H1 (cell line): ENCODE measurements around the gene LSG1. TPM values are rescaled to one million over a fixed set of nuclear protein-coding genes. Genes with fewer than 3 reads are reported as not detected.

ENCODE experiments used
- CTCF ChIA-PET: fragments of 300-600 bp; sonication (Branson Sonifier 250); formaldehyde crosslinking; loops from one replicate; lab custom pipeline; 2021; ENCODE audit not compliant: partially characterized antibody; lab: Charles Lee
- POLR2A ChIA-PET: fragments of 300-600 bp; sonication (Branson Sonifier 250); formaldehyde crosslinking; loops from one replicate; lab custom pipeline; 2021; ENCODE audit warnings: inconsistent platforms; ENCODE audit not compliant: partially characterized antibody; lab: Charles Lee
- DNase-seq, 2 experiments: peaks; one replicate each; pipeline versions ENCODE4 v3.0.0 to v3.0.0-alpha.2; 2010 to 2022; ENCODE audit warnings: low spot score in 2 of 2, low read depth in 1 of 2, mixed read lengths in 1 of 2
- FAIRE-seq: peaks from 2 replicates; lab custom pipeline; 2011; peaks lifted over from hg19 to GRCh38; lab: Jason Lieb, UNC
- H2AFZ ChIP-seq: 2 replicates; pipeline ENCODE4 v1.8.1; 2012; ENCODE audit warnings: low read length, inconsistent platforms
- H2AK5ac ChIP-seq: 2 replicates; pipeline ENCODE4 v1.6.1; 2013; ENCODE audit warnings: low read depth, low read length
- H2BK120ac ChIP-seq: replicated peaks from 2 replicates; pipeline ENCODE3; 2013; ENCODE audit warnings: low read depth, low read length, inconsistent platforms
- H2BK12ac ChIP-seq: 2 replicates; pipeline ENCODE4 v1.6.1; 2013; ENCODE audit warnings: low read depth, low read length
- H2BK15ac ChIP-seq: 2 replicates; pipeline ENCODE4 v1.6.1; 2013; ENCODE audit warnings: low read length
- H2BK20ac ChIP-seq: 2 replicates; pipeline ENCODE4 v1.6.1; 2013; ENCODE audit warnings: low read length
- H2BK5ac ChIP-seq: 2 replicates; pipeline ENCODE4 v1.6.1; 2013; ENCODE audit warnings: low read depth, low read length
- H3K14ac ChIP-seq: 2 replicates; pipeline ENCODE4 v1.6.1; 2013; ENCODE audit warnings: inconsistent platforms; ENCODE audit not compliant: insufficient read length
- H3K18ac ChIP-seq: 2 replicates; pipeline ENCODE4 v1.6.1; 2013; ENCODE audit warnings: low read length; ENCODE audit errors: extremely low read depth
- H3K23ac ChIP-seq: 2 replicates; pipeline ENCODE4 v1.6.1; 2013; ENCODE audit warnings: inconsistent platforms; ENCODE audit not compliant: insufficient read length
- H3K23me2 ChIP-seq: 2 replicates; pipeline ENCODE4 v1.6.1; 2013; ENCODE audit warnings: low read depth, low read length
- H3K27ac ChIP-seq: 2 replicates; pipeline ENCODE4 v1.6.1; 2011; ENCODE audit warnings: low read depth, low read length, inconsistent platforms
- H3K27me3 ChIP-seq, 4 experiments: replicated peaks in 1 of 4; 1 replicate in 1 of 4; 2 replicates in 3 of 4; pipeline versions ENCODE4 v1.6.1 to v1.8.1; 2011 to 2013; ENCODE audit warnings: low read length in 3 of 4, mild to moderate bottlenecking in 3 of 4, inconsistent platforms in 2 of 4, mixed read lengths in 2 of 4, moderate library complexity in 1 of 4; ENCODE audit not compliant: control insufficient read depth in 3 of 4, insufficient read depth in 3 of 4; ENCODE audit errors: extremely low read depth in 1 of 4
- H3K36me3 ChIP-seq, 4 experiments: 2 replicates each; pipeline versions ENCODE4 v1.6.1 to v1.8.1; 2011 to 2013; ENCODE audit warnings: mild to moderate bottlenecking in 4 of 4, low read length in 3 of 4, moderate library complexity in 2 of 4, control low read depth in 1 of 4, inconsistent platforms in 1 of 4; ENCODE audit not compliant: insufficient read depth in 4 of 4, control insufficient read depth in 2 of 4
- H3K4ac ChIP-seq: replicated peaks from 2 replicates; pipeline ENCODE3; 2013; ENCODE audit warnings: low read length, low read depth, mixed read lengths, inconsistent platforms; ENCODE audit not compliant: insufficient read length
- H3K4me1 ChIP-seq, 4 experiments: replicated peaks in 1 of 4; 1 replicate in 1 of 4; 2 replicates in 3 of 4; pipeline versions ENCODE4 v1.6.1 to v1.8.1; 2011 to 2013; ENCODE audit warnings: low read length in 3 of 4, inconsistent platforms in 2 of 4, mixed read lengths in 1 of 4; ENCODE audit not compliant: insufficient read depth in 4 of 4, control insufficient read depth in 3 of 4
- H3K4me2 ChIP-seq, 2 experiments: 2 replicates each; pipeline versions ENCODE4 v1.6.1 to v1.8.1; 2011 to 2013; ENCODE audit warnings: low read depth in 2 of 2, low read length in 2 of 2, control low read depth in 1 of 2, inconsistent platforms in 1 of 2, mild to moderate bottlenecking in 1 of 2; ENCODE audit not compliant: insufficient read depth in 1 of 2
- H3K4me3 ChIP-seq, 4 experiments: fragments of 200-600, 300-600 bp in 1 of 4; sonication (generic), shearing (Covaris generic), sonication (Bioruptor Twin) in 1 of 4; 2 replicates each; pipeline versions ENCODE4 v1.5.1 to v1.8.1; 2011 to 2016; ENCODE audit warnings: low read length in 4 of 4, low read depth in 3 of 4, control low read depth in 2 of 4, inconsistent platforms in 2 of 4, mild to moderate bottlenecking in 2 of 4, mixed read lengths in 1 of 4, moderate library complexity in 1 of 4; ENCODE audit not compliant: insufficient read depth in 2 of 4; ENCODE audit errors: extremely low read depth in 1 of 4
- H3K56ac ChIP-seq: replicated peaks from 2 replicates; pipeline ENCODE3; 2013; ENCODE audit warnings: low read depth, mild to moderate bottlenecking, mixed read lengths, low read length, inconsistent platforms; ENCODE audit not compliant: insufficient read length
- H3K79me1 ChIP-seq: 2 replicates; pipeline ENCODE4 v1.6.1; 2013; ENCODE audit warnings: low read depth, low read length, control low read depth
- H3K79me2 ChIP-seq, 2 experiments: 2 replicates each; pipeline versions ENCODE4 v1.6.1 to v1.8.1; 2012 to 2013; ENCODE audit warnings: low read length in 2 of 2, mild to moderate bottlenecking in 2 of 2, inconsistent platforms in 1 of 2; ENCODE audit not compliant: insufficient read depth in 2 of 2, control insufficient read depth in 1 of 2
- H3K9ac ChIP-seq, 4 experiments: replicated peaks in 1 of 4; 1 replicate in 1 of 4; 2 replicates in 3 of 4; pipeline versions ENCODE4 v1.6.1 to v1.8.1; 2011 to 2013; ENCODE audit warnings: low read depth in 3 of 4, low read length in 3 of 4, control low read depth in 2 of 4, mild to moderate bottlenecking in 2 of 4, moderate library complexity in 2 of 4, inconsistent platforms in 1 of 4; ENCODE audit errors: extremely low read depth in 1 of 4
- H3K9me3 ChIP-seq, 2 experiments: 2 replicates each; pipeline versions ENCODE4 v1.6.1 to v1.8.1; 2012 to 2013; ENCODE audit warnings: mild to moderate bottlenecking in 2 of 2, moderate library complexity in 2 of 2, control low read depth in 1 of 2, inconsistent platforms in 1 of 2, low read depth in 1 of 2, low read length in 1 of 2, mixed read lengths in 1 of 2; ENCODE audit not compliant: insufficient read depth in 2 of 2
- H4K20me1 ChIP-seq, 2 experiments: replicated peaks in 1 of 2; 2 replicates each; pipeline versions ENCODE3 to v1.8.1; 2011 to 2013; ENCODE audit warnings: inconsistent platforms in 2 of 2, low read length in 2 of 2, mild to moderate bottlenecking in 1 of 2; ENCODE audit not compliant: insufficient read depth in 2 of 2, control insufficient read depth in 1 of 2
- H4K5ac ChIP-seq: 2 replicates; pipeline ENCODE4 v1.6.1; 2013; ENCODE audit warnings: low read length, low read depth, mixed read lengths, inconsistent platforms; ENCODE audit not compliant: insufficient read length
- H4K8ac ChIP-seq: 2 replicates; pipeline ENCODE4 v1.8.0; 2013; ENCODE audit warnings: mild to moderate bottlenecking, moderate library complexity, low read length, inconsistent platforms; ENCODE audit not compliant: insufficient read depth; ENCODE audit errors: extremely low read depth
- H4K91ac ChIP-seq: replicated peaks from 2 replicates; pipeline ENCODE3; 2013; ENCODE audit warnings: low read length, mixed read lengths, inconsistent platforms; ENCODE audit not compliant: insufficient read length
- EZH2 ChIP-seq: fragments of 200-600 bp; sonication (generic); IDR thresholded peaks from 2 replicates; pipeline ENCODE4 v1.7.1; 2012; ENCODE audit warnings: low read depth, mild to moderate bottlenecking, moderate library complexity, low read length, inconsistent platforms; ENCODE audit not compliant: severe bottlenecking
- KDM5A ChIP-seq: fragments of 200-600 bp; IDR thresholded peaks from 2 replicates; pipeline ENCODE4 v1.7.1; 2012; ENCODE audit warnings: mild to moderate bottlenecking, low read length, inconsistent platforms, mixed read lengths
- POLR2A ChIP-seq, 2 experiments: IDR thresholded peaks; 1 replicate in 1 of 2; 2 replicates in 1 of 2; pipeline ENCODE4 v1.6.1; 2011; ENCODE audit warnings: low read depth in 2 of 2, low read length in 2 of 2, mild to moderate bottlenecking in 2 of 2; ENCODE audit errors: control extremely low read depth in 1 of 2
- SP1 ChIP-seq: IDR thresholded peaks from 2 replicates; pipeline ENCODE4 v1.6.1; 2011; ENCODE audit warnings: low read depth, low read length
- TBP ChIP-seq: IDR thresholded peaks from 2 replicates; pipeline ENCODE4 v1.6.1; 2011; ENCODE audit warnings: low read depth, low read length, improper control_type of control experiment
- TEAD4 ChIP-seq: IDR thresholded peaks from 2 replicates; pipeline ENCODE4 v1.6.1; 2012; ENCODE audit warnings: low read depth, low read length, inconsistent platforms, mixed read lengths
- YY1 ChIP-seq: IDR thresholded peaks from 2 replicates; pipeline ENCODE4 v1.6.1; 2011; ENCODE audit warnings: low read depth, mild to moderate bottlenecking, low read length
- WGBS, 2 experiments: shearing (Covaris generic) in 1 of 2; methylation state at CpG; one replicate each; pipeline versions ENCODE4 v1.1.6 to v1.1.7; 2013 to 2015; ENCODE audit warnings: low lambda C conversion rate in 2 of 2, mixed read lengths in 2 of 2, inconsistent platforms in 1 of 2, low coverage in 1 of 2, missing lambda C conversion rate in 1 of 2; ENCODE audit not compliant: insufficient replicate concordance in 2 of 2, insufficient coverage in 1 of 2, insufficient read length in 1 of 2; ENCODE audit errors: extremely low coverage in 1 of 2, missing lambda C conversion rate in 1 of 2; 5-methylcytosine and 5-hydroxymethylcytosine counted together
- polyA plus RNA-seq, 7 experiments: library from polyadenylated mRNA; depleted of rRNA in 3 of 7; stranded (reverse) in 5 of 7; unstranded in 2 of 7; fragments of >200 nt in 5 of 7; fragments of 200-250 nt in 2 of 7; gene quantifications; 1 replicate in 5 of 7; 2 replicates in 1 of 7; 4 replicates in 1 of 7; pipeline versions ENCODE4 v1.2.1 to v1.2.3, GENCODE V29; 2011 to 2013; ENCODE audit warnings: missing spikeins in 2 of 7, mixed read lengths in 2 of 7
- total RNA-seq: library from RNA; stranded (reverse); fragmentation: NEBNext Ultra II Directional; extraction: Animal tissue kit (Norgen Biotek cat#: 25700); gene quantifications from 2 replicates; pipeline ENCODE4 v1.2.1, GENCODE V29; 2021

LSG1 gene
- total and polyA plus RNA-seq, 2 of the 8 experiments (the other 6 are each of a cell fraction or from before 2014, with no cell fraction given): 23.7 to 47.6 TPM

GRCh38 chr3:194682189-194682693, 10.2 kb upstream of the LSG1 start:
- ChIA-PET POLR2A (interaction anchor here (1.2 kb wide), 1 partner anchor 588 kb away, joined by 3 read pairs; no protein-coding TSS in a partner anchor), CTCF (interaction anchor here (0.6 to 9.3 kb wide), 88 partner anchors 12 to 588 kb away, joined by 3 to 110 read pairs (median 4); partner anchors contain the start of genes LSG1 and XXYLT1)
- Histone ChIP-seq H4K91ac (no peak overlapping the region), H3K79me2 (no peaks in the 10 kb centered on the region), H3K14ac (no peak overlapping the region), H3K9me3 (no peaks in the 10 kb centered on the region), H3K27ac (no peak overlapping the region), H2AFZ (no peak overlapping the region), H4K8ac (no peak overlapping the region), H4K20me1 (peaks cover 0 to 5% of the 10 kb centered on the region in 2 experiments), H2BK12ac (no peak overlapping the region), H3K36me3 (no peaks in the 10 kb centered on the region), H2BK5ac (no peak overlapping the region), H3K18ac (no peak overlapping the region), H3K9ac (no peak overlapping the region), H3K4me2 (no peak overlapping the region), H2BK15ac (no peak overlapping the region), H2AK5ac (no peak overlapping the region), H3K4ac (no peak overlapping the region), H3K23ac (no peak overlapping the region), H3K27me3 (peaks cover 7 to 32% (median 27%) of the 10 kb centered on the region in 4 experiments), H2BK120ac (no peak overlapping the region), H3K79me1 (no peaks in the 10 kb centered on the region), H3K4me3 (no peak overlapping the region), H3K56ac (no peak overlapping the region), H2BK20ac (no peak overlapping the region), H4K5ac (no peak overlapping the region), H3K4me1 (peaks cover 0 to 8% (median 6%) of the 10 kb centered on the region in 4 experiments; a peak in 6 of 7 replicates), H3K23me2 (peaks cover 14% of the 10 kb centered on the region; the same call in 1 of the 2 replicates)
- WGBS, 2 experiments: 45% methylated on average over 4 of the region's 4 CpGs; no CpG with 5 or more reads in 1 of the 2 experiments
- DNase-seq (no peak), FAIRE-seq (no peak)
- TF ChIP-seq EZH2: no peak
- 0 out of 2 replicates have a peak, but pooled peaks have one; percentile 33 for TF ChIP-seq SP1
- TF ChIP-seq KDM5A: no peak
- TF ChIP-seq TEAD4: no peak
- no peak for TF ChIP-seq POLR2A (IDR thresholded peaks at IDR 0.05; ENCODE audit: control extremely low read depth in 1 of 2, low read depth in 2 of 2, low read length in 2 of 2)
- TF ChIP-seq TBP: no peak
- no peak for TF ChIP-seq YY1
